Uterus (tissue), 2 donors: ENCODE data around the gene JPH2.

Experiments used
- CTCF ChIP-seq, 4 experiments: fragments of 200-600 bp in 2 of 4; fragments of 450-650 bp in 2 of 4; sonication (generic) in 2 of 4; IDR thresholded peaks; one replicate each; pipeline ENCODE4 v1.5.1; 2016 to 2019; ENCODE audit warnings: antibody characterized with exemption in 4 of 4, mild to moderate bottlenecking in 2 of 4, moderate library complexity in 1 of 4
- POLR2A ChIP-seq, 2 donors: fragments of 450-650 bp; IDR thresholded peaks; one replicate each; pipeline ENCODE4 v1.6.1; 2016; ENCODE audit warnings: antibody characterized with exemption in 2 of 2, mild to moderate bottlenecking in 1 of 2, moderate library complexity in 1 of 2

DNA sequence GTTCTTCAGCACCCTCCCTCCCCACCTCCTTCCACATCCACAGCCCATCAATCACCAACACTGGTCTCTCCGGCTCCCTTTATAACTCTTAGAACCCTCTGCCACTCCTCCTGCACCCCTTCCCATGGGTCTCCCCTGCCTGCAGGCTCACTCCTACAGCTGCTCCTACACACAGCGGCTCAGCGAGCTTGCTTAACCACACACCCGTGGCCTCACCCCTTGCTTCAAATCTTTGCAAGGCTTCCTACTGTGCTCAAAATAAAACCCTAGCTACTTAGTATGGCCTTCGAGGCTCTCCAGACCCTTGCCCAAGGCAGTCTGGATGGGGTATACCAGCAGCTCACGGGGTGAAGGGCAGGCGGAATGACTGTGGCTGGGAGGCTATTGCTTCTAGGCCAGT is 63.7 kb downstream of the JPH2 start:
- TF ChIP-seq CTCF (IDR thresholded peaks at IDR 0.05) (no peak), POLR2A (IDR thresholded peaks at IDR 0.05) (no peak)
